ENCODE results near the gene POLD4. TPM values are rescaled to one million over a fixed set of nuclear protein-coding genes. Genes with fewer than 3 reads are reported as not detected.
A peak's percentile ranks its signal among the peaks of the same experiment; 100 is the strongest.

Gene POLD4
- total RNA-seq, 4 donors from 2014 or later, result 54.5 to 75.7 (median 65.0) TPM

- H3K36me3 ChIP-seq, result peaks cover 38% of the 10 kb centered on the region
Measured at GRCh38 chr11:67308031-67308866, 45.1 kb downstream of the POLD4 start.

GRCh38 chr11:67307545-67308001 lies 45.8 kb downstream of the POLD4 start:
- no peak for TF ChIP-seq EP300 (IDR thresholded peaks at IDR 0.05)
- no peak for TF ChIP-seq CTCF (IDR thresholded peaks at IDR 0.05)
- TF ChIP-seq POLR2A (IDR thresholded peaks at IDR 0.05), result no peak
- TF ChIP-seq POLR2AphosphoS5 (IDR thresholded peaks at IDR 0.05), result no peak
- 90% methylated on average over 2 of the region's 12 CpGs for WGBS
- H3K36me3 ChIP-seq, result peaks cover 38% of the 10 kb centered on the region

More at GRCh38 chr11:67308031-67308866, 45.1 kb downstream of the POLD4 start:
- no peak overlapping the region for H3K4me3 ChIP-seq
- no peak for TF ChIP-seq POLR2A (IDR thresholded peaks at IDR 0.05)
- TF ChIP-seq EP300 (IDR thresholded peaks at IDR 0.05), result no peak
- no peak for TF ChIP-seq CTCF (IDR thresholded peaks at IDR 0.05)
- no peak for TF ChIP-seq POLR2AphosphoS5 (IDR thresholded peaks at IDR 0.05)
- no peak overlapping the region for H3K27ac ChIP-seq
- peaks cover 50% of the 10 kb centered on the region for H3K4me1 ChIP-seq
- no peaks in the 10 kb centered on the region for H3K9me3 ChIP-seq
- peak; percentile 60 to 74 for DNase-seq (ENCODE audit: low spot score in 2 of 2)
- 92% methylated on average over 5 of the region's 20 CpGs for WGBS
- no peaks in the 10 kb centered on the region for H3K27me3 ChIP-seq

GRCh38 chr11:67306769-67307544 lies 46.4 kb downstream of the POLD4 start:
- no peak for TF ChIP-seq POLR2A (IDR thresholded peaks at IDR 0.05)
- no peaks in the 10 kb centered on the region for H3K27me3 ChIP-seq
- no peaks in the 10 kb centered on the region for H3K9me3 ChIP-seq
- 83% methylated on average over 18 of the region's 19 CpGs for WGBS
- H3K27ac ChIP-seq, result no peak overlapping the region
- peaks cover 38% of the 10 kb centered on the region for H3K36me3 ChIP-seq
- H3K4me1 ChIP-seq, result peaks cover 49% of the 10 kb centered on the region
- no peak overlapping the region for H3K4me3 ChIP-seq
- peak; percentile 58 to 72 for DNase-seq (ENCODE audit: low spot score in 2 of 2)

More at GRCh38 chr11:67307545-67308001, 45.8 kb downstream of the POLD4 start:
- no peak overlapping the region for H3K27ac ChIP-seq
- peak; percentile 60 for DNase-seq (ENCODE audit: low spot score in 2 of 2)
- H3K27me3 ChIP-seq, result no peaks in the 10 kb centered on the region
- H3K4me3 ChIP-seq, result no peak overlapping the region
- H3K4me1 ChIP-seq, result peaks cover 49% of the 10 kb centered on the region
- no peaks in the 10 kb centered on the region for H3K9me3 ChIP-seq

- Histone ChIP-seq H3K27me3 (no peaks in the 10 kb centered on the region), H3K36me3 (peaks cover 48% of the 10 kb centered on the region), H3K4me3 (peak overlapping the region; percentile 86), H3K27ac (peak overlapping the region; percentile 91), H3K4me1 (peaks cover 32% of the 10 kb centered on the region), H3K9me3 (no peaks in the 10 kb centered on the region)
- 80% methylated on average over 10 of the region's 14 CpGs for WGBS
- TF ChIP-seq EP300 (IDR thresholded peaks at IDR 0.05) (no peak), POLR2A (IDR thresholded peaks at IDR 0.05) (no peak), POLR2AphosphoS5 (IDR thresholded peaks at IDR 0.05) (no peak)
- DNase-seq (ENCODE audit: low spot score in 2 of 2), result peak; percentile 65 to 77
Measured at GRCh38 chr11:67304511-67305113, 48.7 kb downstream of the POLD4 start.

GRCh38 chr11:67303835-67304411 lies 49.4 kb downstream of the POLD4 start:
- 2% methylated on average over 20 of the region's 43 CpGs for WGBS

More at GRCh38 chr11:67303835-67304411, 49.4 kb downstream of the POLD4 start:
- TF ChIP-seq POLR2A (IDR thresholded peaks at IDR 0.05) (no peak), CTCF (IDR thresholded peaks at IDR 0.05) (no peak), POLR2AphosphoS5 (IDR thresholded peaks at IDR 0.05) (no peak), EP300 (IDR thresholded peaks at IDR 0.05) (no peak)
- Histone ChIP-seq H3K27me3 (no peaks in the 10 kb centered on the region), H3K9me3 (no peaks in the 10 kb centered on the region), H3K4me3 (peak overlapping the region; percentile 86), H3K4me1 (peaks cover 30% of the 10 kb centered on the region), H3K27ac (peak overlapping the region; percentile 91), H3K36me3 (peaks cover 48% of the 10 kb centered on the region)
- DNase-seq (ENCODE audit: low spot score in 2 of 2), result peak; percentile 72 to 73

All from suprapubic skin (tissue), 4 donors.